Hippocampal formation (tissue), 2 donors: ENCODE measurements around the gene PLCH1.

Experiments
- DNase-seq, 2 donors: peaks; one replicate each; lab custom pipeline; 2025; lab: John Stamatoyannopoulos, UW

Gene PLCH1

DNA sequence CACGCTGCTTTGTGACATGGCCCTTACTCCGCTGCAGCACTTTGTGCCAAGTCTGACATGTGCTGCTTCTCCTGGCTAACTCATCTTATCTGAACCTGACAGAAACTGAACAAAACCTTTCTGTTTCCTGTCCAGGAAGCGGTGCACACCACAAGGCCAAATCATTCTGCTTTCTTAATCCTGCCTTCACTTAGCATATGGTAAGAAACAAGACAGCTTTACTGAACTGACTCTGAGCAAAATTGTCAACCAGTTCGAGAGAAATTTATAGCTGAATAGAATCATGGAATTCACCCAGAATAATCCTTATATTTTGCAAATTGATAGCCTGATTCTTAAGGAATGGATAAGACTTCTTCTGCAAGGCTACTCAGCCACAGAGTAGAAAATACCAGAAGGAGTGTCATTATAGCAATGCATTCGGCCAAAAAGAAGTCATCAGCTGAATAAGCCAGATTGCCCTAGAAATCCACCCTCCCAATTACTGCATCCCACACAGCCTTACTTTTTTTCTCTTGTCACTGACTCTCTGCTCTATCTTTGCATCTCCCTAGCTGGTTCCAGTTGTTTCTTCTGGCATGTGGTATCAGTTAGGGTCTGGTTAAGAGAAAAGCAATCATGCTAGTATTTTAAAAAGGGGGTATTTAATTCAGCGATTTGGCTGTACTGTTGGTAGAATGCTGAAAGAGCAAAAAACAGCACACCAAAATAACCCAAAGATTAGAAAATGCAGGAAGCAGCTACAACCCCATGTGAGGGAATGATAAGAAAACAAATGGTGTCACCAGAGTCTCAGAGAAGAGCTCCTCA is 409.8 kb downstream of the PLCH1 start:
- no peak for DNase-seq

DNA sequence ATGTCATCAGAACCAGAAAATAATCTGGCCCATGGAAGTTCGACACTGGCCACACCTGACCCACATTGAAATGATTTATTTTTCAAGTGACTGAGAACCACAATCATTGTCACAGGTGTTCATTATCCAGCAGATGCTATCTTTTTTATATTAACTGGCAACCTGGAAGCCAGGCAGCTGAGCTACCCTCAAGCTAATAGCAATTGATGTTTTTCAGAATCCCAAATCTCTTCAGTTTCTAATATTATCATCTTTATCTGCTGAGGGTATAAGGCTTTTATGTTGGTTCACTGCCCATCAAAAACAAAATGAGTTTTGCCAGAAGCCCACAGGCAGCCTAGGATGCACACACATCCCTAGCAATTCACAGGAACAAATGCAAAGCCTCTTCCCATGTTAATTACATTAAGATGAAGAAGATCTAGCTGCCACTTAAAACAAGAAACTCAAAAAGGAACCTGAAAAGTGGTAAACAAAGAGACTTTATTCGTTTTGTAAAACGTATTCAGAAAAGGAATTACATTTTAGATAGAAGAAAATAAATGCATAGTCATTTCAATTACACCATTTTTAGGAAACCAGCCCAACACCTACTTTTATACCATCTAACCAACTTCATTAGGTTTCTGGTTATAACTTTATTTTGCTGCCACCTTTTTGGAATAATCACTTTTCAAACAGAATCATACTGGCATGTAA is 410.5 kb downstream of the PLCH1 start:
- DNase-seq: no peak

DNA sequence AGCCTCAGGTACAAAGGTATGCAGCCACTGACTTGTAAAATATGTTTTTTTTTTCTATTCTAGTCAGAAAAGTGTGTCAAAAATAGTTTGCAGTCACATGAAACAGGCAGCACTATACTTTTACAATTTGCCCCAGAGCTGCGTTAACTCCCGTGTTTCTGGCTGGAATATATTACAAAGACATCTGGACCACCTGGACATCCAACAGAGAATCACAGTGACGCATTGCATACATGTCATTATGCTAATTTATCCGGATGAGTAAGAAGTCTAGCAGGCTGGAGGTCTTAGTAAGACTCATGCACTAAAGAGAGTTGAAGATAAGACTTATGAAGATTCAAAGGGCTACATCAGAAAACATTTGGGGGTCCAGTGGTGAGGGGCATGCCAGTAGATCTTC is 412.2 kb downstream of the PLCH1 start:
- no peak for DNase-seq

GRCh38 chr3:155331078-155331477 is 413.8 kb downstream of the PLCH1 start:
- no peak for DNase-seq

DNA sequence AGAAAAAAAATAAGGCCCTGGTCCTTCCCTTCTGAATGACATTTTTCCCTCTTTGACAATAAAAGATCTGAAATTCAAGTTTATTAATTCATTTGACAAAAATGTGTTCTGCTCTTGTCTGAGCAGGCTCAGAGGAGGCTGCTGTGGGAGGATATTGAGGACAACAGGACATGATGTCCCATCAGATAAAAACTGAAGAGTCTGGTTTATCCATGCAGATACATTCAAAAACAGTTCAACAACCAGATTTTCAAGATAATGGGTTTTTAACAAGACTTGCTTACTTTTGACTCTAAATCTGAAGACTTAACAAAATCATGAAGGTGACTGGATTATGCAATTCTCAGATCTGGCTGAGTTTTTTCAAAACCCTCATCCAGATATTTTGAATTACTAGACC is 414.5 kb downstream of the PLCH1 start:
- no peak for DNase-seq

- DNase-seq: no peak
Observed at GRCh38 chr3:155329513-155330048, 415.3 kb downstream of the PLCH1 start.

- no peak for DNase-seq
Observed at GRCh38 chr3:155327871-155328270, 417.0 kb downstream of the PLCH1 start.

GRCh38 chr3:155327430-155327829 is 417.4 kb downstream of the PLCH1 start:
- no peak for DNase-seq

- DNase-seq: no peak
Observed at GRCh38 chr3:155326901-155327300, 418.0 kb downstream of the PLCH1 start.

DNA sequence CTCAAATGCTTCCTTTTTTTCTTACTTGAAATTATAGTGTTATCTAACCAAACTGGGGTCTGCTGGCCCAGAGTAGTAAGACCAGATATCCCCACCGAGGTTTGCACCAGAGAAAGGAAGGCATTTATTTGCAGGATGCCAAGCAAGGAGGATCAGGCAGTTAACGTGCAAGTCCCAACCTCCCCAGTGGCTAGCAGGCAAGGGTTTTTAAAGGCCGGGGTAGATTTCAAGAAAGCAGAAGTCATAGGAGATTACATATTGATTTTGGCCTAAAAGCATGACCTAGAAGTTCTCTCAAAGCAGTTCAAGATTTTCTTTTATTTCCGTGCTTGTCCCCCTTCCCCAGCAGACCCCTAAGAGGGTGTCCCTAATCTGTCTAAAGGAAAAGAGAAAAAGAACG is 418.6 kb downstream of the PLCH1 start:
- DNase-seq: no peak
